Measurements from ENCODE around the gene MLKL. TPM values are rescaled to one million over a fixed set of nuclear protein-coding genes. Genes with fewer than 3 reads are reported as not detected.

MLKL gene
- total and polyA plus RNA-seq, 9 donors = 1.5 to 9.5 (median 2.5) TPM

- Histone ChIP-seq H3K9me3 (no peaks in the 10 kb centered on the region), H3K27ac (no peak overlapping the region), H3K4me3 (no peak overlapping the region), H3K36me3 (no peaks in the 10 kb centered on the region), H3K4me1 (ENCODE audit: insufficient read depth) (peaks cover 5% of the 10 kb centered on the region), H3K27me3 (no peaks in the 10 kb centered on the region)
- intact Hi-C loops (cut with DNase I) = no loop called here
- WGBS, 3 donors = 86 to 88% (median 86%) methylated on average over 11 of the region's 11 CpGs
- TF ChIP-seq, protein P1, sequence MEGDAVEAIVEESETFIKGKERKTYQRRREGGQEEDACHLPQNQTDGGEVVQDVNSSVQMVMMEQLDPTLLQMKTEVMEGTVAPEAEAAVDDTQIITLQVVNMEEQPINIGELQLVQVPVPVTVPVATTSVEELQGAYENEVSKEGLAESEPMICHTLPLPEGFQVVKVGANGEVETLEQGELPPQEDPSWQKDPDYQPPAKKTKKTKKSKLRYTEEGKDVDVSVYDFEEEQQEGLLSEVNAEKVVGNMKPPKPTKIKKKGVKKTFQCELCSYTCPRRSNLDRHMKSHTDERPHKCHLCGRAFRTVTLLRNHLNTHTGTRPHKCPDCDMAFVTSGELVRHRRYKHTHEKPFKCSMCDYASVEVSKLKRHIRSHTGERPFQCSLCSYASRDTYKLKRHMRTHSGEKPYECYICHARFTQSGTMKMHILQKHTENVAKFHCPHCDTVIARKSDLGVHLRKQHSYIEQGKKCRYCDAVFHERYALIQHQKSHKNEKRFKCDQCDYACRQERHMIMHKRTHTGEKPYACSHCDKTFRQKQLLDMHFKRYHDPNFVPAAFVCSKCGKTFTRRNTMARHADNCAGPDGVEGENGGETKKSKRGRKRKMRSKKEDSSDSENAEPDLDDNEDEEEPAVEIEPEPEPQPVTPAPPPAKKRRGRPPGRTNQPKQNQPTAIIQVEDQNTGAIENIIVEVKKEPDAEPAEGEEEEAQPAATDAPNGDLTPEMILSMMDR (IDR thresholded peaks at IDR 0.05) = no peak
- TF ChIP-seq EP300 (IDR thresholded peaks at IDR 0.05) (no peak), POLR2A (IDR thresholded peaks at IDR 0.05) (no peak)
- DNase-seq = no peak
These were observed 21.1 kb upstream of the MLKL start for GRCh38 chr16:74721716-74722115.

GRCh38 chr16:74720579-74720978, 19.9 kb upstream of the MLKL start:
- WGBS, 3 donors = 61 to 74% (median 71%) methylated on average over 5 of the region's 5 CpGs
- Histone ChIP-seq H3K9me3 (no peaks in the 10 kb centered on the region), H3K27me3 (no peaks in the 10 kb centered on the region), H3K27ac (no peak overlapping the region), H3K36me3 (no peaks in the 10 kb centered on the region), H3K4me1 (ENCODE audit: insufficient read depth) (peaks cover 5% of the 10 kb centered on the region), H3K4me3 (no peak overlapping the region)
- intact Hi-C loops (cut with DNase I) = no loop called here
- TF ChIP-seq, protein P1 (IDR thresholded peaks at IDR 0.05) = no peak
- TF ChIP-seq POLR2A (IDR thresholded peaks at IDR 0.05) (no peak), EP300 (IDR thresholded peaks at IDR 0.05) (no peak)
- DNase-seq = no peak

GRCh38 chr16:74718741-74719610, 18.3 kb upstream of the MLKL start:
- Histone ChIP-seq H3K36me3 (no peaks in the 10 kb centered on the region), H3K4me3 (no peak overlapping the region), H3K9me3 (no peaks in the 10 kb centered on the region), H3K27me3 (no peaks in the 10 kb centered on the region), H3K27ac (no peak overlapping the region), H3K4me1 (ENCODE audit: insufficient read depth) (no peaks in the 10 kb centered on the region)
- TF ChIP-seq POLR2A (IDR thresholded peaks at IDR 0.05) = no peak
- TF ChIP-seq EP300 (IDR thresholded peaks at IDR 0.05) = no peak
- TF ChIP-seq, protein P1 (IDR thresholded peaks at IDR 0.05) = no peak
- 87 to 88% (median 87%) methylated on average over 27 of the region's 27 CpGs for WGBS, 3 donors
- intact Hi-C loops (cut with DNase I) = no loop called here
- no peak for DNase-seq

GRCh38 chr16:74718140-74718539, 17.5 kb upstream of the MLKL start:
- intact Hi-C loops (cut with DNase I) = no loop called here
- WGBS, 3 donors = 84 to 87% (median 85%) methylated on average over 13 of the region's 13 CpGs
- no peaks in the 10 kb centered on the region for H3K4me1 ChIP-seq (ENCODE audit: insufficient read depth)

More at GRCh38 chr16:74718140-74718539, 17.5 kb upstream of the MLKL start:
- no peak for DNase-seq
- no peaks in the 10 kb centered on the region for H3K9me3 ChIP-seq
- H3K4me3 ChIP-seq = no peak overlapping the region
- TF ChIP-seq EP300 (IDR thresholded peaks at IDR 0.05) = no peak
- TF ChIP-seq, protein P1 (IDR thresholded peaks at IDR 0.05) = no peak
- TF ChIP-seq POLR2A (IDR thresholded peaks at IDR 0.05) = no peak
- no peaks in the 10 kb centered on the region for H3K27me3 ChIP-seq
- no peak overlapping the region for H3K27ac ChIP-seq
- no peaks in the 10 kb centered on the region for H3K36me3 ChIP-seq

All from ovary (tissue), 9 donors.